ENCODE measurements around the gene USB1. TPM values are rescaled to one million over a fixed set of nuclear protein-coding genes. Genes with fewer than 3 reads are reported as not detected.

USB1 gene
- total and polyA plus RNA-seq, 2 donors (not counting 1 experiment from before 2014, with no cell fraction given) = 18.8 to 32.7 TPM

DNA sequence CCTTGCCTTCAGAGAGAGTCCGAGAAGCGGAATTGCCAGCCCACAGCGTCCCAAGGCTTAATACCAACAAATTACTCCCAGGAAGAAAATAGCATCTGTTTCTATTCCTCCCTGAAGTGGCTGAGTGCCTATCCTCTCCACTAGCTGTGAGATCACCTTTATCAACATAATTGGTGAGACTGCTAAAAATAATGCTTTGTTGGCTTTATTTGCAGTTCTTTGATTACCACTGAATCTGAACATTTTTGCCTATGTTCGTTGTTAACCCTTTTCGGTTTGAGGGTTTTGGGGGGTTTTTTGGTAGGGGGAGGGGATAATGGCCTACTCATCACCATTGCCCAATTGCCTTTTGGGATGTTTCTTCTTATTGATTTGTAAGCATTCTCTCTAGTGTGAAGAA is 55.4 kb downstream of the USB1 start:
- Histone ChIP-seq H3K4me2 (ENCODE audit: extremely low read depth, insufficient read depth, low read length) (no peak overlapping the region), H3K79me2 (ENCODE audit: control insufficient read depth, insufficient read depth, low read length) (no peaks in the 10 kb centered on the region), H3K27me3 (ENCODE audit: control insufficient read depth, insufficient read depth, low read length) (peaks cover 8% of the 10 kb centered on the region), H3K9me3 (ENCODE audit: control insufficient read depth, insufficient read depth, low read depth, low read length) (no peaks in the 10 kb centered on the region), H2AFZ (ENCODE audit: low read length) (no peak overlapping the region), H3K9ac (ENCODE audit: insufficient read depth, low read length) (no peak overlapping the region), H3K4me3 (replicated peaks in 1 of 4; ENCODE audit: control extremely low read depth in 1 of 4, insufficient read depth in 1 of 4, low read depth in 3 of 4, low read length in 4 of 4) (no peak overlapping the region), H4K20me1 (ENCODE audit: control insufficient read depth, extremely low read depth, insufficient read depth, low read length) (no peaks in the 10 kb centered on the region), H3K27ac (ENCODE audit: insufficient read depth, low read length) (no peak overlapping the region), H3K4me1 (ENCODE audit: control insufficient read depth, extremely low read depth, insufficient read depth, low read length) (no peaks in the 10 kb centered on the region), H3K36me3 (ENCODE audit: control insufficient read depth, insufficient read depth, low read length) (no peaks in the 10 kb centered on the region)
- TF ChIP-seq, protein P1, sequence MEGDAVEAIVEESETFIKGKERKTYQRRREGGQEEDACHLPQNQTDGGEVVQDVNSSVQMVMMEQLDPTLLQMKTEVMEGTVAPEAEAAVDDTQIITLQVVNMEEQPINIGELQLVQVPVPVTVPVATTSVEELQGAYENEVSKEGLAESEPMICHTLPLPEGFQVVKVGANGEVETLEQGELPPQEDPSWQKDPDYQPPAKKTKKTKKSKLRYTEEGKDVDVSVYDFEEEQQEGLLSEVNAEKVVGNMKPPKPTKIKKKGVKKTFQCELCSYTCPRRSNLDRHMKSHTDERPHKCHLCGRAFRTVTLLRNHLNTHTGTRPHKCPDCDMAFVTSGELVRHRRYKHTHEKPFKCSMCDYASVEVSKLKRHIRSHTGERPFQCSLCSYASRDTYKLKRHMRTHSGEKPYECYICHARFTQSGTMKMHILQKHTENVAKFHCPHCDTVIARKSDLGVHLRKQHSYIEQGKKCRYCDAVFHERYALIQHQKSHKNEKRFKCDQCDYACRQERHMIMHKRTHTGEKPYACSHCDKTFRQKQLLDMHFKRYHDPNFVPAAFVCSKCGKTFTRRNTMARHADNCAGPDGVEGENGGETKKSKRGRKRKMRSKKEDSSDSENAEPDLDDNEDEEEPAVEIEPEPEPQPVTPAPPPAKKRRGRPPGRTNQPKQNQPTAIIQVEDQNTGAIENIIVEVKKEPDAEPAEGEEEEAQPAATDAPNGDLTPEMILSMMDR (conservative IDR thresholded peaks at IDR 0.05 in 1 of 2, IDR thresholded peaks at IDR 0.05 in 1 of 2; ENCODE audit: low read depth in 1 of 2, low read length in 2 of 2) = no peak
- TF ChIP-seq EZH2 (IDR thresholded peaks at IDR 0.05; ENCODE audit: low read length, missing control alignments) = no peak
- no peak for DNase-seq (ENCODE audit: low read depth in 2 of 2)

DNA sequence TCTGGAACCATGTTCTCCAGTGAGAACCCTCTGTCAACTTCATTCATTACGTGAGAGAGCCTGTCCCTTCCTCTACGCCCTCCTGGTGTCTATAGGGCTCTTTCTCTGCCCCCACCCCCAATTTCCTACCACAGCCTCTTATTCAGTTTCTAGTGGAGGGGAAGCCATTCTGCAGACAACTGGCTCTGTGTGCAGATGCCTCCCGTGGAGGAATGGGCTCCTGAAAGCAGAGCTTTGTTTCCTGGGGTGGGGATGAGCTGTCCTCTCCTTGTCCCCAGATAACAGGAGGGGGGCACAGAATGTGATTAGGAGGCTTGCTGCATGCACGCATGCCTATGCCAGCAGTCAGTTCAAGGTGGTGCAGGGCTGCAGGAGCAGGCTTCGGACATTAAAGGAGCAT is 55.9 kb downstream of the USB1 start:
- no peak for DNase-seq (ENCODE audit: low read depth in 2 of 2)
- H3K79me2 ChIP-seq (ENCODE audit: control insufficient read depth, insufficient read depth, low read length) = no peaks in the 10 kb centered on the region
- H3K27me3 ChIP-seq (ENCODE audit: control insufficient read depth, insufficient read depth, low read length) = peaks cover 8% of the 10 kb centered on the region

DNA sequence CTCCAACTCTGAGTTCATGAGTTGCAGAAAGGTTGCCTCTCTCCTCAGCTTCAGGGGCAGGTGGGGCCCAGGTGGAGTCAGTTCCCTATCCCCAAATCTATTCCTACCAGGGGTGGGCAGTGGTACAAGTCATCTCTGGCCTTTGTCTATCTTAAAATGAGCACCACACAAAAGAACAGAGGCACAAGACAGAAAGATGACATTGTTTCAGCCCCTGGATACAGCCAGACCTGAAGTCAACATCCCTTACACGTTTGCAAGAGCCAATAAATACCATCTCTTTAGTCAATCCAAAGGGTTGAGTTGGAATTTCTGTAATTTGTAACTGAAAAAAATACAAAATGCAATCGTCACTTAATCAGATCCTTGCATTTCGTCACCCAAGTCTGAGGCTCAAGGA is 56.6 kb downstream of the USB1 start:
- H3K9me3 ChIP-seq (ENCODE audit: control insufficient read depth, insufficient read depth, low read depth, low read length) = no peaks in the 10 kb centered on the region
- H3K36me3 ChIP-seq (ENCODE audit: control insufficient read depth, insufficient read depth, low read length) = no peaks in the 10 kb centered on the region
- no peak overlapping the region for H3K27ac ChIP-seq (ENCODE audit: insufficient read depth, low read length)
- H4K20me1 ChIP-seq (ENCODE audit: control insufficient read depth, extremely low read depth, insufficient read depth, low read length) = no peaks in the 10 kb centered on the region
- no peak overlapping the region for H3K9ac ChIP-seq (ENCODE audit: insufficient read depth, low read length)
- no peak overlapping the region for H2AFZ ChIP-seq (ENCODE audit: low read length)
- TF ChIP-seq, protein P1 (conservative IDR thresholded peaks at IDR 0.05 in 1 of 2, IDR thresholded peaks at IDR 0.05 in 1 of 2; ENCODE audit: low read depth in 1 of 2, low read length in 2 of 2) = no peak
- no peak for TF ChIP-seq EZH2 (IDR thresholded peaks at IDR 0.05; ENCODE audit: low read length, missing control alignments)
- H3K79me2 ChIP-seq (ENCODE audit: control insufficient read depth, insufficient read depth, low read length) = no peaks in the 10 kb centered on the region
- H3K4me3 ChIP-seq (replicated peaks in 1 of 4; ENCODE audit: control extremely low read depth in 1 of 4, insufficient read depth in 1 of 4, low read depth in 3 of 4, low read length in 4 of 4) = no peak overlapping the region
- H3K27me3 ChIP-seq (ENCODE audit: control insufficient read depth, insufficient read depth, low read length) = peaks cover 8% of the 10 kb centered on the region
- no peak overlapping the region for H3K4me2 ChIP-seq (ENCODE audit: extremely low read depth, insufficient read depth, low read length)
- no peak for DNase-seq (ENCODE audit: low read depth in 2 of 2)
- no peaks in the 10 kb centered on the region for H3K4me1 ChIP-seq (ENCODE audit: control insufficient read depth, extremely low read depth, insufficient read depth, low read length)

More for the DNA sequence above, 55.9 kb downstream of the USB1 start:
- no peak for TF ChIP-seq EZH2 (IDR thresholded peaks at IDR 0.05; ENCODE audit: low read length, missing control alignments)
- TF ChIP-seq, protein P1 (conservative IDR thresholded peaks at IDR 0.05 in 1 of 2, IDR thresholded peaks at IDR 0.05 in 1 of 2; ENCODE audit: low read depth in 1 of 2, low read length in 2 of 2) = no peak
- Histone ChIP-seq H3K4me2 (ENCODE audit: extremely low read depth, insufficient read depth, low read length) (no peak overlapping the region), H3K4me3 (replicated peaks in 1 of 4; ENCODE audit: control extremely low read depth in 1 of 4, insufficient read depth in 1 of 4, low read depth in 3 of 4, low read length in 4 of 4) (no peak overlapping the region), H4K20me1 (ENCODE audit: control insufficient read depth, extremely low read depth, insufficient read depth, low read length) (no peaks in the 10 kb centered on the region), H2AFZ (ENCODE audit: low read length) (no peak overlapping the region), H3K9ac (ENCODE audit: insufficient read depth, low read length) (no peak overlapping the region), H3K4me1 (ENCODE audit: control insufficient read depth, extremely low read depth, insufficient read depth, low read length) (no peaks in the 10 kb centered on the region), H3K36me3 (ENCODE audit: control insufficient read depth, insufficient read depth, low read length) (no peaks in the 10 kb centered on the region), H3K9me3 (ENCODE audit: control insufficient read depth, insufficient read depth, low read depth, low read length) (no peaks in the 10 kb centered on the region), H3K27ac (ENCODE audit: insufficient read depth, low read length) (no peak overlapping the region)
